ENCODE measurements around the gene KSR2.

KSR2 gene

GRCh38 chr12:117819160-117819559 lies 149.6 kb downstream of the KSR2 start:
- TF ChIP-seq ZNF10 (tag by site-specific recombination; IDR thresholded peaks at IDR 0.05) = no peak
- TF ChIP-seq, protein P1, sequence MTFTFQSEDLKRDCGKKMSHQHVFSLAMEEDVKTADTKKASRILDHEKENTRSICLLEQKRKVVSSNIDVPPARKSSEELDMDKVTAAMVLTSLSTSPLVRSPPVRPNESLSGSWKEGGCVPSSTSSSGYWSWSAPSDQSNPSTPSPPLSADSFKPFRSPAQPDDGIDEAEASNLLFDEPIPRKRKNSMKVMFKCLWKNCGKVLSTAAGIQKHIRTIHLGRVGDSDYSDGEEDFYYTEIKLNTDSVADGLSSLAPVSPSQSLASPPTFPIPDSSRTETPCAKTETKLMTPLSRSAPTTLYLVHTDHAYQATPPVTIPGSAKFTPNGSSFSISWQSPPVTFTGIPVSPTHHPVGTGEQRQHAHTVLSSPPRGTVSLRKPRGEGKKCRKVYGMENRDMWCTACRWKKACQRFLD (tag by site-specific recombination; IDR thresholded peaks at IDR 0.05) = no peak
- TF ChIP-seq ZNF18 (tag by site-specific recombination; IDR thresholded peaks at IDR 0.05) = no peak

GRCh38 chr12:117818400-117818799 lies 150.4 kb downstream of the KSR2 start:
- no peaks in the 10 kb centered on the region for H3K4me1 ChIP-seq (ENCODE audit: control insufficient read depth, insufficient read depth, low read length)
- no peaks in the 10 kb centered on the region for H3K9me3 ChIP-seq (ENCODE audit: control insufficient read depth, insufficient read depth, low read depth, low read length)
- no peak overlapping the region for H3K4me3 ChIP-seq (ENCODE audit: low read depth, low read length)
- H3K27ac ChIP-seq (ENCODE audit: extremely low read depth, low read depth, low read length) = no peak overlapping the region
- ChIA-PET CTCF (interaction anchor here (0.7 to 1.3 kb wide), 2 partner anchors 31 to 626 kb away, joined by 3 to 6 read pairs; no protein-coding TSS in a partner anchor), POLR2A (no interaction called here)
- no peak for TF ChIP-seq BCL6B (tag by site-specific recombination; IDR thresholded peaks at IDR 0.05)
- no peak for TF ChIP-seq ZNF114 (tag by site-specific recombination; IDR thresholded peaks at IDR 0.05)
- TF ChIP-seq ZSCAN30 (tag by site-specific recombination; IDR thresholded peaks at IDR 0.05) = no peak
- TF ChIP-seq ZIC2 (tag by site-specific recombination; IDR thresholded peaks at IDR 0.05) = peak; percentile 58
- TF ChIP-seq KLF10 (tag by site-specific recombination; IDR thresholded peaks at IDR 0.05) = no peak
- no peaks in the 10 kb centered on the region for H3K36me3 ChIP-seq (ENCODE audit: control insufficient read depth in 2 of 2, insufficient read depth in 1 of 2, low read length in 2 of 2)

More at GRCh38 chr12:117819160-117819559, 149.6 kb downstream of the KSR2 start:
- Histone ChIP-seq H3K4me1 (ENCODE audit: control insufficient read depth, insufficient read depth, low read length) (no peaks in the 10 kb centered on the region), H3K4me3 (ENCODE audit: low read depth, low read length) (no peak overlapping the region), H3K36me3 (ENCODE audit: control insufficient read depth in 2 of 2, insufficient read depth in 1 of 2, low read length in 2 of 2) (no peaks in the 10 kb centered on the region), H3K27ac (ENCODE audit: extremely low read depth, low read depth, low read length) (no peak overlapping the region), H3K9me3 (ENCODE audit: control insufficient read depth, insufficient read depth, low read depth, low read length) (no peaks in the 10 kb centered on the region)
- CTCF ChIA-PET = interaction anchor here (1.1 to 1.6 kb wide), 3 partner anchors 18 to 59 kb away, joined by 3 to 6 read pairs (median 5); no protein-coding TSS in a partner anchor
- POLR2A ChIA-PET = no interaction called here

- Histone ChIP-seq H3K4me1 (ENCODE audit: control insufficient read depth, insufficient read depth, low read length) (no peaks in the 10 kb centered on the region), H3K36me3 (ENCODE audit: control insufficient read depth in 2 of 2, insufficient read depth in 1 of 2, low read length in 2 of 2) (no peaks in the 10 kb centered on the region), H3K4me3 (ENCODE audit: low read depth, low read length) (no peak overlapping the region), H3K9me3 (ENCODE audit: control insufficient read depth, insufficient read depth, low read depth, low read length) (no peaks in the 10 kb centered on the region), H3K27ac (ENCODE audit: extremely low read depth, low read depth, low read length) (no peak overlapping the region)
- CTCF ChIA-PET = interaction anchor here (1.1 kb wide), 1 partner anchor 40 kb away, joined by 3 read pairs; no protein-coding TSS in a partner anchor
- POLR2A ChIA-PET = no interaction called here
- TF ChIP-seq ZNF555 (tag by site-specific recombination; conservative IDR thresholded peaks at IDR 0.05) (no peak), ZNF248 (tag by site-specific recombination; IDR thresholded peaks at IDR 0.05) (no peak), ZNF184 (tag by site-specific recombination; IDR thresholded peaks at IDR 0.05) (no peak), ZNF488 (tag by site-specific recombination; IDR thresholded peaks at IDR 0.05) (no peak), ZNF16 (tag by site-specific recombination; IDR thresholded peaks at IDR 0.05; ENCODE audit: low read depth) (no peak), ZNF639 (tag by site-specific recombination; IDR thresholded peaks at IDR 0.05) (no peak), ZNF24 (tag by site-specific recombination; IDR thresholded peaks at IDR 0.05) (no peak), PRDM6 (tag by site-specific recombination; IDR thresholded peaks at IDR 0.05) (no peak), ZIC2 (tag by site-specific recombination; IDR thresholded peaks at IDR 0.05) (no peak), ZNF169 (tag by site-specific recombination; IDR thresholded peaks at IDR 0.05) (no peak), ZFP37 (tag by site-specific recombination; IDR thresholded peaks at IDR 0.05) (no peak), ZNF792 (tag by site-specific recombination; IDR thresholded peaks at IDR 0.05) (no peak), ZNF548 (tag by site-specific recombination; IDR thresholded peaks at IDR 0.05) (no peak), ZNF140 (tag by site-specific recombination; IDR thresholded peaks at IDR 0.05) (no peak), HOXD13 (CRISPR knock-in tag; IDR thresholded peaks at IDR 0.05; ENCODE audit: borderline replicate concordance) (no peak)
- TF ChIP-seq, protein P2, sequence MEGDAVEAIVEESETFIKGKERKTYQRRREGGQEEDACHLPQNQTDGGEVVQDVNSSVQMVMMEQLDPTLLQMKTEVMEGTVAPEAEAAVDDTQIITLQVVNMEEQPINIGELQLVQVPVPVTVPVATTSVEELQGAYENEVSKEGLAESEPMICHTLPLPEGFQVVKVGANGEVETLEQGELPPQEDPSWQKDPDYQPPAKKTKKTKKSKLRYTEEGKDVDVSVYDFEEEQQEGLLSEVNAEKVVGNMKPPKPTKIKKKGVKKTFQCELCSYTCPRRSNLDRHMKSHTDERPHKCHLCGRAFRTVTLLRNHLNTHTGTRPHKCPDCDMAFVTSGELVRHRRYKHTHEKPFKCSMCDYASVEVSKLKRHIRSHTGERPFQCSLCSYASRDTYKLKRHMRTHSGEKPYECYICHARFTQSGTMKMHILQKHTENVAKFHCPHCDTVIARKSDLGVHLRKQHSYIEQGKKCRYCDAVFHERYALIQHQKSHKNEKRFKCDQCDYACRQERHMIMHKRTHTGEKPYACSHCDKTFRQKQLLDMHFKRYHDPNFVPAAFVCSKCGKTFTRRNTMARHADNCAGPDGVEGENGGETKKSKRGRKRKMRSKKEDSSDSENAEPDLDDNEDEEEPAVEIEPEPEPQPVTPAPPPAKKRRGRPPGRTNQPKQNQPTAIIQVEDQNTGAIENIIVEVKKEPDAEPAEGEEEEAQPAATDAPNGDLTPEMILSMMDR (tag by site-specific recombination; IDR thresholded peaks at IDR 0.05) = no peak
Observed at GRCh38 chr12:117809509-117809908, 159.3 kb downstream of the KSR2 start.

Measured in HEK293 (cell line).